Kidney (tissue), 14 donors: Measurements from ENCODE around the gene CASP2. TPM values are rescaled to one million over a fixed set of nuclear protein-coding genes. Genes with fewer than 3 reads are reported as not detected.

Source experiments
- DNase-seq, 5 donors: peaks; one replicate each; pipeline ENCODE4 v3.0.0-alpha.2; 2013 to 2020
- FAIRE-seq: peaks from 2 replicates; lab custom pipeline; 2012; peaks lifted over from hg19 to GRCh38; lab: Jason Lieb, UNC
- H3K27ac ChIP-seq, 2 donors: one replicate each; pipeline ENCODE4 v1.7.0; 2013; ENCODE audit warnings: low read depth in 2 of 2, low read length in 2 of 2, inconsistent platforms in 1 of 2
- H3K27me3 ChIP-seq: one replicate; pipeline ENCODE4 v1.7.1; 2013; ENCODE audit warnings: low read length, inconsistent platforms; ENCODE audit not compliant: control insufficient read depth, insufficient read depth
- H3K36me3 ChIP-seq, 3 donors: one replicate each; pipeline versions ENCODE4 v1.7.0 to v1.7.1; 2013; ENCODE audit warnings: low read length in 3 of 3, control low read depth in 1 of 3, inconsistent platforms in 1 of 3; ENCODE audit not compliant: insufficient read depth in 3 of 3, control insufficient read depth in 2 of 3
- H3K4me1 ChIP-seq, 3 donors: one replicate each; pipeline versions ENCODE4 v1.7.0 to v1.7.1; 2013; ENCODE audit warnings: low read length in 3 of 3, inconsistent platforms in 1 of 3, low read depth in 1 of 3; ENCODE audit not compliant: control insufficient read depth in 2 of 3, insufficient read depth in 2 of 3
- H3K4me3 ChIP-seq, 3 donors: one replicate each; pipeline versions ENCODE4 v1.7.0 to v1.8.1; 2013; ENCODE audit warnings: low read length in 3 of 3, control low read depth in 1 of 3, inconsistent platforms in 1 of 3
- H3K9ac ChIP-seq, 3 donors: one replicate each; pipeline versions ENCODE4 v1.7.0 to v1.7.1; 2013; ENCODE audit warnings: low read length in 3 of 3, control low read depth in 1 of 3, inconsistent platforms in 1 of 3
- H3K9me3 ChIP-seq, 3 donors: one replicate each; pipeline versions ENCODE4 v1.7.0 to v1.7.1; 2013; ENCODE audit warnings: low read length in 3 of 3, control low read depth in 1 of 3, inconsistent platforms in 1 of 3; ENCODE audit not compliant: control insufficient read depth in 2 of 3, insufficient read depth in 1 of 3
- intact Hi-C: fragments of 100-400 bp; cut with DNase I; formaldehyde crosslinking; loops from one replicate; pipeline ENCODE4 v1.11.1; 2022
- polyA plus RNA-seq: library from polyadenylated mRNA; stranded (reverse); fragments of 350-450 nt; fragmentation: Illumina TruSeq; extraction: RNeasy Lipid Tissue Mini Kit (QIAGEN cat#74804); gene quantifications from one replicate; pipeline ENCODE4 v1.2.3, GENCODE V29; 2014; ENCODE audit warnings: low read depth, low replicate concordance; ENCODE audit not compliant: insufficient read depth
- total RNA-seq: library from RNA; stranded (reverse); fragmentation: NEBNext Ultra II Directional; extraction: Animal tissue kit (Norgen Biotek cat#: 25700); gene quantifications from one replicate; pipeline ENCODE4 v1.2.1, GENCODE V29; 2021
- TF ChIP-seq, protein P1 (sequence below): IDR thresholded peaks from 3 replicates; pipeline ENCODE4 v1.5.1; 2012; ENCODE audit warnings: mild to moderate bottlenecking, moderate library complexity, borderline replicate concordance; ENCODE audit not compliant: insufficient read depth; ENCODE audit errors: extremely low read depth
- donor health status: control.
- donor health status: control.
- donor health status: control.
- donor health status: control.
- donor health status: control.
- donor health status: DM: yes; HTN: yes; CAD: no.
- donor health status: Normal renal cell carcinoma (clear cell type).

CASP2 gene
- total and polyA plus RNA-seq, 2 donors from 2014 or later, result 6.6 to 36.2 TPM

DNA sequence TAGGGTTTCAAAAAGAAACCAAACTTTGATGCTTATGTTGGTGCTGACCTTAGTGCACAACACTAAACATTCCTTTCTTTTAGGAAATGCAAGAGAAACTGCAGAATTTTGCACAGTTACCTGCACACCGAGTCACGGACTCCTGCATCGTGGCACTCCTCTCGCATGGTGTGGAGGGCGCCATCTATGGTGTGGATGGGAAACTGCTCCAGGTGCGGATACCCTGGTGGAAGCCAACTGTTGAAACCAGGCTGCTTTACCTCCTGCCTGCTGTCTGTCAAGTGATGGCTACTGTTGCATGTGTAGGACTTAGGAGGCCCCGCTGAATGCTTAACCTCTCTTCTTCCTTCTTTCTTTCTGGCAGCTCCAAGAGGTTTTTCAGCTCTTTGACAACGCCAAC lies 11.7 kb downstream of the CASP2 start:
- Histone ChIP-seq H3K9ac (no peak overlapping the region), H3K4me3 (no peak overlapping the region), H3K4me1 (no peaks in the 10 kb centered on the region), H3K27me3 (no peaks in the 10 kb centered on the region), H3K27ac (no peak overlapping the region), H3K36me3 (peaks cover 27 to 57% (median 35%) of the 10 kb centered on the region in 3 donors), H3K9me3 (no peaks in the 10 kb centered on the region)
- intact Hi-C loops, result loop anchor here (10.0 kb wide), 1 partner anchor 55 kb away; no protein-coding TSS in a partner anchor
- DNase-seq (peak in 1 of 5 donors; percentile 35), FAIRE-seq (no peak)
- TF ChIP-seq, protein P1, sequence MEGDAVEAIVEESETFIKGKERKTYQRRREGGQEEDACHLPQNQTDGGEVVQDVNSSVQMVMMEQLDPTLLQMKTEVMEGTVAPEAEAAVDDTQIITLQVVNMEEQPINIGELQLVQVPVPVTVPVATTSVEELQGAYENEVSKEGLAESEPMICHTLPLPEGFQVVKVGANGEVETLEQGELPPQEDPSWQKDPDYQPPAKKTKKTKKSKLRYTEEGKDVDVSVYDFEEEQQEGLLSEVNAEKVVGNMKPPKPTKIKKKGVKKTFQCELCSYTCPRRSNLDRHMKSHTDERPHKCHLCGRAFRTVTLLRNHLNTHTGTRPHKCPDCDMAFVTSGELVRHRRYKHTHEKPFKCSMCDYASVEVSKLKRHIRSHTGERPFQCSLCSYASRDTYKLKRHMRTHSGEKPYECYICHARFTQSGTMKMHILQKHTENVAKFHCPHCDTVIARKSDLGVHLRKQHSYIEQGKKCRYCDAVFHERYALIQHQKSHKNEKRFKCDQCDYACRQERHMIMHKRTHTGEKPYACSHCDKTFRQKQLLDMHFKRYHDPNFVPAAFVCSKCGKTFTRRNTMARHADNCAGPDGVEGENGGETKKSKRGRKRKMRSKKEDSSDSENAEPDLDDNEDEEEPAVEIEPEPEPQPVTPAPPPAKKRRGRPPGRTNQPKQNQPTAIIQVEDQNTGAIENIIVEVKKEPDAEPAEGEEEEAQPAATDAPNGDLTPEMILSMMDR, result peak; percentile 32

DNA sequence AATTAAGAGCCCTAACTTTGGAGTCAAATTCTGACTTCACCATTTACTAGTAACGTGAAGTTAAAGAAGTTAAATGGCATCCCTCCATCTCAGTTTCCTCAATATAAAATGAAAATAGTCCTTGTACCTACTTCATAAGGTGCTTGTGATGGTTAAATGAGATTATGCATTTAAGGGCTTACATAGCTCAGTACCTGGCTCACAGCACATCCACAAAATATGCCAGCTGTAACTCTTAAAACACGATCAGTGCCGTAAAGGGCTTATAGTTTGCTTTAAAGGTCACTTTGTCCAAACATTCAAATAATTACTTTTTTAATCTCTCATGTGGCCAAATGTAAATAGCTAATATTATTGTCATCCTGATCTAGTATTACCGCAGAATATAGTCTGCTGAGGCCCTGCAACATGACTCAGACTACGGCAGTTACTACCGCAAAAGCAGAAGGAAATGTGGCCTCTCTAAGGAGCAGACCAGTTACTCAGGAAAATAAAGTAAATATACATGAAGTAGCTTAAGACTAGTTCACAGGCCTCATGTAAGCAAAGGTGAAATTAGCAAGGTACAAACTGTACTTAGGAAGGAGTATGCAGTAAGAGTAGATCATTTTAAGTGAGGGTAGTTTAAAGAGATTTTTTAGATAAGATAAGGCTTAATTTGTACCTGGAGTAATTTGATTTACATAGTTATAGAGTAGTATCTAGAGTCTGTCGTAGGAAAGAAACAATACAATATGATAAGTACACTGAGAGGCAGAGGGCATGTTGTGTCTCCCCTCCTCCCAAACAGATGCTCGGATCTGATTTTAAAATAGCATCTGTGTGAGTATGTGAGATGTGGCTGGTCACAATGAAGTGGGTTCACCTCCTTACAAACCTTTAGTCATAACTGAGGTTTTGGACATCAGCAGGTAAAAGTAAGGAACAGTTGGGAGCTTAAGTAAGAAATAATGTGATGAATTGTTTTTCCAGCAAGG lies 13.1 kb downstream of the CASP2 start:
- no peak overlapping the region for H3K4me3 ChIP-seq
- H3K27me3 ChIP-seq, result no peaks in the 10 kb centered on the region
- DNase-seq (no peak), FAIRE-seq (no peak)
- no peak overlapping the region for H3K9ac ChIP-seq
- no peaks in the 10 kb centered on the region for H3K9me3 ChIP-seq
- intact Hi-C loops, result loop anchor here (10.0 kb wide), 1 partner anchor 56 kb away; no protein-coding TSS in a partner anchor
- H3K4me1 ChIP-seq, result no peaks in the 10 kb centered on the region
- H3K36me3 ChIP-seq, result peaks cover 34 to 60% (median 44%) of the 10 kb centered on the region in 3 donors
- TF ChIP-seq, protein P1, result no peak
- H3K27ac ChIP-seq, result no peak overlapping the region

DNA sequence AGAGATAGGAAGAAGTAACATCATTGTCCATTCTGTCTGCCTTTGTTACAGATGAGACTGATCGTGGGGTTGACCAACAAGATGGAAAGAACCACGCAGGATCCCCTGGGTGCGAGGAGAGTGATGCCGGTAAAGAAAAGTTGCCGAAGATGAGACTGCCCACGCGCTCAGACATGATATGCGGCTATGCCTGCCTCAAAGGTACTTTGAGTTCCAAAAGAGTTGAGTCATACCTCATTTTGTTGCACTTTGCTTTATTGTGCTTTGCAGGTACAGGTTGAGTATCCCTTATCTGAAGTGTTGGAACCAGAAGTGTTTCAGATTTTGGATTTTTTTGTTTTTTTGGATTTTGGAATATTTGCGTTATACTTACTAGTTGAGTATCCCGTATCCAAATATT lies 15.6 kb downstream of the CASP2 start:
- Histone ChIP-seq H3K4me1 (no peaks in the 10 kb centered on the region), H3K27me3 (no peaks in the 10 kb centered on the region), H3K4me3 (no peak overlapping the region), H3K9ac (no peak overlapping the region), H3K36me3 (peaks cover 31 to 61% (median 44%) of the 10 kb centered on the region in 3 donors), H3K27ac (no peak overlapping the region), H3K9me3 (no peaks in the 10 kb centered on the region)
- intact Hi-C loops, result loop anchor here (10.0 kb wide), 1 partner anchor 59 kb away; no protein-coding TSS in a partner anchor
- DNase-seq (no peak), FAIRE-seq (no peak)
- TF ChIP-seq, protein P1, result no peak
